Nephron (organoid): ENCODE data around the gene BAIAP2.

Source experiments
- H3K27ac Mint-ChIP-seq, 3 experiments: 2 replicates each; pipeline ENCODE4 v1.8.0; 2020; ENCODE audit warnings: mixed read lengths in 3 of 3, mild to moderate bottlenecking in 2 of 3, moderate library complexity in 1 of 3
- H3K27me3 Mint-ChIP-seq: 2 replicates; pipeline ENCODE4 v1.8.0; 2021; ENCODE audit warnings: low read depth, mild to moderate bottlenecking, moderate library complexity, mixed read lengths
- H3K36me3 Mint-ChIP-seq: 2 replicates; pipeline ENCODE4 v1.8.0; 2020; ENCODE audit warnings: low read depth, mixed read lengths
- H3K4me1 Mint-ChIP-seq: 2 replicates; pipeline ENCODE4 v1.8.0; 2020; ENCODE audit warnings: mixed read lengths
- H3K4me3 Mint-ChIP-seq, 3 experiments: 2 replicates each; pipeline ENCODE4 v1.8.0; 2020; ENCODE audit warnings: mild to moderate bottlenecking in 3 of 3, mixed read lengths in 3 of 3, moderate library complexity in 2 of 3
- H3K9me3 Mint-ChIP-seq: 2 replicates; pipeline ENCODE4 v1.8.0; 2020; ENCODE audit warnings: mixed read lengths
- CTCF ChIP-seq, 3 experiments: fragments of 200-600 bp; sonication (generic); IDR thresholded peaks; one replicate each; pipeline ENCODE4 v1.5.0; 2021; ENCODE audit warnings: antibody characterized with exemption in 3 of 3; ENCODE audit not compliant: unreplicated experiment in 3 of 3

The BAIAP2 gene

DNA sequence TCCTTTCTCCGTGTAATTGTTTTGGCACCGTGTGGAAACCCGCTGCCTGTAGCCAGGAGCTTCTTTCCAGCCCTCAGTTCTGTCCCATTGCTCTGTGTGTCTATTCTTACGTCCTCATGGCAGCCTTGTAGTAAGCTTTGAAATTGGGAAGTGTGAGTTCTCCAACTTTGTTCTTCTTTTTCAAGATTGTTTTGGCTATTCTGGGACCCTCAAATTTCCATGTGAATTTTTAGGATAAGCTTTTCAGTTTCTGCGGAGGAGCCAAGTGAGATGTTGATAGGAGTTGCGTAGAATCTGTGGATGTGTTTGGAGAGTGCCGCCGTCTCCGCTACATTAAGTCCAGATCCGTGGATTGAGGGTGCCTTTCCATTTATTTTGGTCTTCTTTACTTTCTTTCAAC is 28.1 kb upstream of the BAIAP2 start:
- no peak for TF ChIP-seq CTCF (IDR thresholded peaks at IDR 0.05; ENCODE audit: unreplicated experiment in 3 of 3)
- no peak overlapping the region for H3K27ac Mint-ChIP-seq
- H3K4me1 Mint-ChIP-seq, result peaks cover 16% of the 10 kb centered on the region
- peaks cover 13% of the 10 kb centered on the region for H3K9me3 Mint-ChIP-seq
- peaks cover 64% of the 10 kb centered on the region for H3K27me3 Mint-ChIP-seq
- H3K4me3 Mint-ChIP-seq, result peak overlapping the region in 1 of 3 experiments; percentile 28
- no peaks in the 10 kb centered on the region for H3K36me3 Mint-ChIP-seq

GRCh38 chr17:81008140-81008539 is 26.8 kb upstream of the BAIAP2 start:
- Mint-ChIP-seq H3K9me3 (peaks cover 15% of the 10 kb centered on the region), H3K27me3 (peaks cover 59% of the 10 kb centered on the region), H3K27ac (no peak overlapping the region), H3K4me1 (peaks cover 10% of the 10 kb centered on the region), H3K36me3 (no peaks in the 10 kb centered on the region), H3K4me3 (no peak overlapping the region)
- no peak for TF ChIP-seq CTCF (IDR thresholded peaks at IDR 0.05; ENCODE audit: unreplicated experiment in 3 of 3)

GRCh38 chr17:81009136-81009535 is 25.8 kb upstream of the BAIAP2 start:
- TF ChIP-seq CTCF (IDR thresholded peaks at IDR 0.05; ENCODE audit: unreplicated experiment in 3 of 3), result no peak
- Mint-ChIP-seq H3K36me3 (no peaks in the 10 kb centered on the region), H3K27ac (no peak overlapping the region), H3K4me1 (peaks cover 10% of the 10 kb centered on the region), H3K9me3 (peaks cover 15% of the 10 kb centered on the region), H3K27me3 (peaks cover 52% of the 10 kb centered on the region), H3K4me3 (no peak overlapping the region)

DNA sequence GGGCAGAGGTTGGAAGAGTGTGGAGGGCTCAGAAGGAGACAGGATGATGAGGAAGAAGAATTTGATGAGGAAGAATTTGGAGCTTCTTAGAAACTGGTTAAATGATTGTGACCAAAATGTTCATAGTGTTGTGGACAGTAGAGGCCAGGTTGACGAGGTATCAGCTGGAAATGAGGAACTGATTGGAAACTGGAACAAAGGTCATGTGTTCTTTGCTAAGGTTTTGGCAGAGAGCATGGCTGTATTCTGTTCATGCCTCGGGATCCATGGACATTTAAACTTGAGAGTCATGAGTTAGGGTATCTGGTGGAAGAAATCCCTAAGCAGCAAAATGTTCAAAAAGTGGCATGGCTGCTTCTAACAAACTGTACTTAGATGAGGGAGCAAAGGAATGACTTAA is 24.0 kb upstream of the BAIAP2 start:
- Mint-ChIP-seq H3K27ac (no peak overlapping the region), H3K27me3 (peaks cover 36% of the 10 kb centered on the region), H3K4me3 (no peak overlapping the region), H3K4me1 (peaks cover 13% of the 10 kb centered on the region), H3K36me3 (no peaks in the 10 kb centered on the region), H3K9me3 (peaks cover 17% of the 10 kb centered on the region)
- no peak for TF ChIP-seq CTCF (IDR thresholded peaks at IDR 0.05; ENCODE audit: unreplicated experiment in 3 of 3)

GRCh38 chr17:81011951-81012350 is 23.0 kb upstream of the BAIAP2 start:
- no peaks in the 10 kb centered on the region for H3K36me3 Mint-ChIP-seq
- H3K9me3 Mint-ChIP-seq, result peaks cover 21% of the 10 kb centered on the region
- H3K27me3 Mint-ChIP-seq, result peaks cover 26% of the 10 kb centered on the region
- no peak overlapping the region for H3K4me3 Mint-ChIP-seq
- no peak overlapping the region for H3K27ac Mint-ChIP-seq
- no peak for TF ChIP-seq CTCF (IDR thresholded peaks at IDR 0.05; ENCODE audit: unreplicated experiment in 3 of 3)
- peaks cover 9% of the 10 kb centered on the region for H3K4me1 Mint-ChIP-seq

DNA sequence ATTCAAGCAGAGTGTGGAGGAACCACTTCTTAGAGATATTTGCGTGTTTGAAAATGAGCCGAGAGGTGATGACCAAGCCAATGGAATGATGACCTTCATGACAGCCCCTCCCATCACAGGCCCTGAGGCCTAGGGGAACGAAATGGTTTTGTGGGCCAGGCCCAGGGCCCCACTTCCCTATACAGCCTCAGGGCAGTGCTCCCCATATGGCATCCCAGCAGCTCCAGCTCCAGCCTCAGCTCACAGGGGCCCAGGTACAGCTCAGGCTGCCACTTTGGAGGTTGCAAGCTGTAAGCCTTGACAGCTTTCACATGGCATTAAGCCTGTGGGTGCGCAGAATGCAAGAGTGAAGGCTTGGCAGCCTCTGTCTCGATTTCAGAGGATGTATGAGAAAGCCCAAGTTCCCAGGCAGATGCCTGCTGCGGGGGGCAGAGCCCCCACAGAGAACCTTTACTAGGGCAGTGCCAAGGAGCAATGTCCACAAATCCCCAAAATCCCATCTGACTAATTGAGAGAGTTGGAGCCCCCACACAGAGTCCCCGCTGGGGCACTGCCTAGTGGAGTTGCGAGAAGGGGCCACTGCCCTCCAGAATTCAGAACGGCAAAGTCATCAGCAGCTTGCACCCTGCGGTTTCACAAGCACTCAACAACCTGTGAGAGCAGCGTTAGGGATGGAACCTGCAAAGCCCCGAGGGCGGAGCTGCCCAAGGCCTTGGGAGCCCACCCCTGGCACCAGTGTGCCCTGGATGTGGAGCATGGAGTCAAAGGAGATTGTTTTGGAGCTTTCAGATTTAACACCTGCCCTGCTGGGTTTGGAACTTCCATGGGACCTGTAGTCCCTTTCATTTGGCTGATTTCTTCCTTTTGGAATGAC is 22.1 kb upstream of the BAIAP2 start:
- TF ChIP-seq CTCF (IDR thresholded peaks at IDR 0.05; ENCODE audit: unreplicated experiment in 3 of 3), result no peak
- H3K27ac Mint-ChIP-seq, result no peak overlapping the region
- no peak overlapping the region for H3K4me3 Mint-ChIP-seq
- peaks cover 12% of the 10 kb centered on the region for H3K4me1 Mint-ChIP-seq
- H3K9me3 Mint-ChIP-seq, result peaks cover 21% of the 10 kb centered on the region
- peaks cover 18% of the 10 kb centered on the region for H3K27me3 Mint-ChIP-seq
- H3K36me3 Mint-ChIP-seq, result no peaks in the 10 kb centered on the region
